CD14-positive monocyte (primary cell): ENCODE results near the gene RUNDC3A. TPM values are rescaled to one million over a fixed set of nuclear protein-coding genes. Genes with fewer than 3 reads are reported as not detected.

Experiments
- DNase-seq, 3 donors: peaks; one replicate each; pipeline ENCODE4 v3.0.0-alpha.2; 2011 to 2022
- H2AFZ ChIP-seq: 2 replicates; pipeline ENCODE4 v1.6.0; 2012; ENCODE audit warnings: mild to moderate bottlenecking, low read depth, low read length, inconsistent platforms; ENCODE audit not compliant: insufficient read depth, poor library complexity, severe bottlenecking
- H3K27ac ChIP-seq, 2 donors: 1 replicate in 1 of 2; 2 replicates in 1 of 2; pipeline ENCODE4 v1.5.1; 2012 to 2013; ENCODE audit warnings: low read length in 2 of 2, control low read depth in 1 of 2, inconsistent platforms in 1 of 2, low read depth in 1 of 2, mild to moderate bottlenecking in 1 of 2
- H3K27me3 ChIP-seq, 2 donors: one replicate each; pipeline versions ENCODE4 v1.6.0 to v1.6.1; 2011 to 2013; ENCODE audit warnings: low read length in 2 of 2; ENCODE audit not compliant: control insufficient read depth in 2 of 2, insufficient read depth in 2 of 2
- H3K36me3 ChIP-seq, 2 donors: replicated peaks in 1 of 2; 1 replicate in 1 of 2; 2 replicates in 1 of 2; pipeline versions ENCODE4 v1.5.1 to v1.6.1; 2012 to 2013; ENCODE audit warnings: low read length in 2 of 2, control low read depth in 1 of 2, inconsistent platforms in 1 of 2, mild to moderate bottlenecking in 1 of 2; ENCODE audit not compliant: insufficient read depth in 2 of 2, control insufficient read depth in 1 of 2
- H3K4me1 ChIP-seq, 2 donors: 1 replicate in 1 of 2; 2 replicates in 1 of 2; pipeline versions ENCODE4 v1.5.1 to v1.6.1; 2012 to 2013; ENCODE audit warnings: low read length in 2 of 2, control low read depth in 1 of 2, inconsistent platforms in 1 of 2, mild to moderate bottlenecking in 1 of 2, moderate library complexity in 1 of 2; ENCODE audit not compliant: insufficient read depth in 2 of 2, control insufficient read depth in 1 of 2
- H3K4me2 ChIP-seq: replicated peaks from 2 replicates; pipeline ENCODE3; 2012; ENCODE audit warnings: low read length, moderate library complexity, mild to moderate bottlenecking; ENCODE audit not compliant: poor library complexity, severe bottlenecking; ENCODE audit errors: extremely low read depth
- H3K4me3 ChIP-seq, 3 experiments: fragments of 200-600 bp in 1 of 3; sonication (generic) in 1 of 3; replicated peaks in 1 of 3; 1 replicate in 2 of 3; 2 replicates in 1 of 3; pipeline ENCODE4 v1.5.1; 2011 to 2013; ENCODE audit warnings: low read length in 3 of 3, mild to moderate bottlenecking in 3 of 3, control low read depth in 2 of 3, low read depth in 2 of 3, inconsistent platforms in 1 of 3, moderate library complexity in 1 of 3
- H3K79me2 ChIP-seq: 2 replicates; pipeline ENCODE4 v1.6.0; 2012; ENCODE audit warnings: mild to moderate bottlenecking, control low read depth, inconsistent platforms, low read length, moderate library complexity; ENCODE audit not compliant: insufficient read depth
- H3K9ac ChIP-seq: 2 replicates; pipeline ENCODE4 v1.6.0; 2017; ENCODE audit warnings: low read length, mild to moderate bottlenecking; ENCODE audit not compliant: insufficient read depth, poor library complexity, severe bottlenecking
- H3K9me3 ChIP-seq, 2 donors: replicated peaks in 1 of 2; 1 replicate in 1 of 2; 2 replicates in 1 of 2; pipeline versions ENCODE4 v1.5.1 to v1.6.1; 2012 to 2013; ENCODE audit warnings: low read length in 2 of 2, control low read depth in 1 of 2; ENCODE audit not compliant: control insufficient read depth in 1 of 2, insufficient read depth in 1 of 2
- H4K20me1 ChIP-seq: 2 replicates; pipeline ENCODE4 v1.6.0; 2012; ENCODE audit warnings: mild to moderate bottlenecking, low read length, control low read depth, moderate library complexity; ENCODE audit not compliant: insufficient read depth
- H3K27ac Mint-ChIP-seq, 7 donors: one replicate each; pipeline ENCODE4 v1.8.0; 2020; ENCODE audit warnings: mild to moderate bottlenecking in 7 of 7, mixed read lengths in 7 of 7, moderate library complexity in 6 of 7, inconsistent platforms in 2 of 7
- H3K27me3 Mint-ChIP-seq, 3 donors: one replicate each; pipeline ENCODE4 v1.8.0; 2021 to 2022; ENCODE audit warnings: low read depth in 3 of 3, mild to moderate bottlenecking in 3 of 3, mixed read lengths in 3 of 3, moderate library complexity in 3 of 3, inconsistent platforms in 1 of 3
- H3K36me3 Mint-ChIP-seq, 2 donors: one replicate each; pipeline ENCODE4 v1.8.0; 2020; ENCODE audit warnings: mixed read lengths in 2 of 2, inconsistent platforms in 1 of 2, mild to moderate bottlenecking in 1 of 2
- H3K4me1 Mint-ChIP-seq: one replicate; pipeline ENCODE4 v1.8.0; 2020; ENCODE audit warnings: mild to moderate bottlenecking, mixed read lengths
- H3K4me3 Mint-ChIP-seq, 2 donors: one replicate each; pipeline ENCODE4 v1.8.0; 2020; ENCODE audit warnings: mild to moderate bottlenecking in 2 of 2, mixed read lengths in 2 of 2, moderate library complexity in 1 of 2
- H3K9me3 Mint-ChIP-seq, 7 donors: one replicate each; pipeline ENCODE4 v1.8.0; 2020 to 2022; ENCODE audit warnings: mixed read lengths in 7 of 7, mild to moderate bottlenecking in 6 of 7, moderate library complexity in 6 of 7, inconsistent platforms in 2 of 7
- CTCF ChIP-seq: fragments of 200-600 bp; IDR thresholded peaks from one replicate; pipeline ENCODE4 v1.8.0; 2022; ENCODE audit warnings: antibody characterized with exemption, mild to moderate bottlenecking
- WGBS: methylation state at CpG from one replicate; pipeline ENCODE4 v1.1.5; 2013; ENCODE audit warnings: missing lambda C conversion rate; ENCODE audit not compliant: insufficient coverage; 5-methylcytosine and 5-hydroxymethylcytosine counted together
- intact Hi-C, 2 donors: fragments of 100-400 bp; cut with micrococcal nuclease; formaldehyde crosslinking; loops; one replicate each; pipeline versions ENCODE4 v1.15.0 to v1.15.1; 2023
- polyA plus RNA-seq, 3 donors: library from polyadenylated mRNA; depleted of rRNA in 1 of 3; unstranded in 2 of 3; stranded (reverse) in 1 of 3; fragments of 300-500 nt in 2 of 3; fragments of >200 nt in 1 of 3; fragmentation: Illumina TruSeq in 2 of 3; gene quantifications; 1 replicate in 2 of 3; 2 replicates in 1 of 3; pipeline ENCODE4 v1.2.3, GENCODE V29; 2012 to 2021

The RUNDC3A gene
- polyA plus RNA-seq, 3 donors, result 0.22 to 0.35 TPM; not detected in 1

- peak overlapping the region; percentile 64 to 70 for H3K4me3 Mint-ChIP-seq
- H3K9me3 ChIP-seq, result no peaks in the 10 kb centered on the region
- peaks cover 0 to 7% of the 10 kb centered on the region in 2 donors for H3K27me3 ChIP-seq
- TF ChIP-seq CTCF, result no peak
- intact Hi-C loops, result loop anchor here in 1 of 2 donors (5.0 kb wide), 3 partner anchors 37 to 68 kb away; partner anchors contain the start of genes GRN and UBTF
- H3K27ac ChIP-seq, result peak overlapping the region; percentile 64 to 80
- H3K27me3 Mint-ChIP-seq, result peaks cover 24 to 32% (median 29%) of the 10 kb centered on the region in 3 donors
- no peaks in the 10 kb centered on the region for H3K79me2 ChIP-seq
- peak overlapping the region; percentile 36 for H3K9ac ChIP-seq
- H3K36me3 ChIP-seq, result no peaks in the 10 kb centered on the region
- peak overlapping the region in 1 of 3 experiments; percentile 46 for H3K4me3 ChIP-seq
- peak overlapping the region; percentile 51 for H2AFZ ChIP-seq
- H3K4me1 ChIP-seq, result peaks cover 23 to 25% of the 10 kb centered on the region in 2 donors
- no peaks in the 10 kb centered on the region for H4K20me1 ChIP-seq
- H3K4me1 Mint-ChIP-seq, result peaks cover 30% of the 10 kb centered on the region
- peaks cover 0 to under 1% (median 0%) of the 10 kb centered on the region in 7 donors for H3K9me3 Mint-ChIP-seq
- no peaks in the 10 kb centered on the region for H3K36me3 Mint-ChIP-seq
- peak overlapping the region; percentile 92 to 97 (median 94) for H3K27ac Mint-ChIP-seq
- peak overlapping the region; percentile 66 for H3K4me2 ChIP-seq
- no CpG with 5 or more reads among the region's 2 CpGs for WGBS
- peak in 2 of 3 donors; percentile 72 to 83 for DNase-seq
These were observed 29.1 kb upstream of the RUNDC3A start for GRCh38 chr17:44279346-44279665.

- Histone ChIP-seq H3K9me3 (no peaks in the 10 kb centered on the region), H3K27ac (peak overlapping the region; percentile 64 to 80), H4K20me1 (no peaks in the 10 kb centered on the region), H3K27me3 (peaks cover 0 to 7% of the 10 kb centered on the region in 2 donors), H3K9ac (peak overlapping the region; percentile 36), H3K79me2 (no peaks in the 10 kb centered on the region), H2AFZ (peak overlapping the region; percentile 51), H3K4me2 (peak overlapping the region; percentile 66), H3K4me3 (peak overlapping the region in 1 of 3 experiments; percentile 46), H3K36me3 (no peaks in the 10 kb centered on the region), H3K4me1 (peaks cover 23 to 25% of the 10 kb centered on the region in 2 donors)
- H3K27ac Mint-ChIP-seq, result peak overlapping the region; percentile 92 to 97 (median 94)
- H3K36me3 Mint-ChIP-seq, result no peaks in the 10 kb centered on the region
- TF ChIP-seq CTCF, result no peak
- peaks cover 30% of the 10 kb centered on the region for H3K4me1 Mint-ChIP-seq
- H3K27me3 Mint-ChIP-seq, result peaks cover 24 to 33% (median 28%) of the 10 kb centered on the region in 3 donors
- intact Hi-C loops, result loop anchor here in 1 of 2 donors (5.0 kb wide), 3 partner anchors 38 to 67 kb away; partner anchors contain the start of genes GRN and UBTF
- 25% methylated on average over 14 of the region's 20 CpGs for WGBS
- no peaks in the 10 kb centered on the region for H3K9me3 Mint-ChIP-seq
- peak; percentile 94 to 98 (median 97) for DNase-seq
- H3K4me3 Mint-ChIP-seq, result peak overlapping the region; percentile 64 to 70
These were observed 28.6 kb upstream of the RUNDC3A start for GRCh38 chr17:44279666-44280391.
